Osteoblast (primary cell): Measurements from ENCODE around the gene RCAN1. TPM values are rescaled to one million over a fixed set of nuclear protein-coding genes. Genes with fewer than 3 reads are reported as not detected.

Experiments
- DNase-seq: peaks from one replicate; pipeline ENCODE4 v3.0.0; 2011; ENCODE audit warnings: low spot score, mixed read lengths; ENCODE audit not compliant: insufficient read length; ENCODE audit errors: missing footprints
- H2AFZ ChIP-seq: 2 replicates; pipeline ENCODE4 v1.6.0; 2011; ENCODE audit warnings: mild to moderate bottlenecking, low read length
- H3K27ac ChIP-seq: 2 replicates; pipeline ENCODE4 v1.5.1; 2011; ENCODE audit warnings: mild to moderate bottlenecking, low read depth, low read length, moderate library complexity
- H3K27me3 ChIP-seq: 2 replicates; pipeline ENCODE4 v1.6.0; 2012; ENCODE audit warnings: mild to moderate bottlenecking, control low read depth, inconsistent platforms, low read length, moderate library complexity; ENCODE audit not compliant: insufficient read depth
- H3K36me3 ChIP-seq: 2 replicates; pipeline ENCODE4 v1.5.1; 2011; ENCODE audit warnings: mild to moderate bottlenecking, low read length, control low read depth, moderate library complexity; ENCODE audit not compliant: insufficient read depth
- H3K4me1 ChIP-seq: 2 replicates; pipeline ENCODE4 v1.5.1; 2011; ENCODE audit warnings: mild to moderate bottlenecking, low read length, control low read depth, moderate library complexity; ENCODE audit not compliant: insufficient read depth
- H3K4me2 ChIP-seq: 2 replicates; pipeline ENCODE4 v1.6.0; 2011; ENCODE audit warnings: mild to moderate bottlenecking, low read length; ENCODE audit not compliant: insufficient read depth
- H3K4me3 ChIP-seq: fragments of 200-600 bp; sonication (generic); 3 replicates; pipeline ENCODE4 v1.5.1; 2012; ENCODE audit warnings: mild to moderate bottlenecking, low read length, inconsistent platforms; ENCODE audit not compliant: insufficient read depth
- H3K79me2 ChIP-seq: 2 replicates; pipeline ENCODE4 v1.6.0; 2012; ENCODE audit warnings: mild to moderate bottlenecking, low read length, control low read depth, inconsistent platforms; ENCODE audit not compliant: insufficient read depth
- H3K9me3 ChIP-seq: 2 replicates; pipeline ENCODE4 v1.5.1; 2011; ENCODE audit warnings: low read depth, low read length, control low read depth
- H4K20me1 ChIP-seq: 2 replicates; pipeline ENCODE4 v1.6.0; 2012; ENCODE audit warnings: mild to moderate bottlenecking, low read length, control low read depth; ENCODE audit not compliant: insufficient read depth
- total RNA-seq: library from RNA; depleted of rRNA; stranded (reverse); fragments of >200 nt; gene quantifications from 2 replicates; pipeline ENCODE4 v1.2.3, GENCODE V29; 2012
- TF ChIP-seq, protein P1 (sequence below): IDR thresholded peaks from 2 replicates; pipeline ENCODE4 v1.5.1; 2011; ENCODE audit warnings: mild to moderate bottlenecking, low read depth, low read length, moderate library complexity; ENCODE audit errors: extremely low read depth

Gene RCAN1
- total RNA-seq, 1 donor = 103 TPM

DNA sequence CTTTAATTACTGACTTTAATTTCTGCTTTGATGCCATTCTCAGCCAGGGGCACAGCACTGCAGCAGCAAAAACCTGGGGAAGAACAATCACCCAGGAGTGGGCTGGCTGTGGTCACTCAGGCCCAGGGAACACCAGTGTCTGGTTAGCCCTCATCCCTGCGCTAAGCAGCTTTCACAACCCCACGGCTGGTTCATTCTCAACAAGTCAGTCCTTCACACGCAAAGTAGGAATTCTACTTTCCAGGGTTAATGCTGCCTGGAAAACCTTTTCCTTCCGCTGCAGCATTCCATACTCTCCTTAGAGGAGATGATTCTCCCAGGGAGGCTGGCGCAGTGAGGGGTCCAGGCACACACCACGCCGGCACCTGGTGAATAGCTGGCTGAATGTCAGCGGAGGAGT, 78.6 kb downstream of the RCAN1 start:
- Histone ChIP-seq H4K20me1 (no peaks in the 10 kb centered on the region), H3K4me2 (no peak overlapping the region), H3K4me3 (no peak overlapping the region), H3K27me3 (no peaks in the 10 kb centered on the region), H3K4me1 (peaks cover 30% of the 10 kb centered on the region), H3K9me3 (no peaks in the 10 kb centered on the region), H3K27ac (no peak overlapping the region), H2AFZ (no peak overlapping the region), H3K79me2 (no peaks in the 10 kb centered on the region), H3K36me3 (no peaks in the 10 kb centered on the region)
- no peak for DNase-seq
- TF ChIP-seq, protein P1, sequence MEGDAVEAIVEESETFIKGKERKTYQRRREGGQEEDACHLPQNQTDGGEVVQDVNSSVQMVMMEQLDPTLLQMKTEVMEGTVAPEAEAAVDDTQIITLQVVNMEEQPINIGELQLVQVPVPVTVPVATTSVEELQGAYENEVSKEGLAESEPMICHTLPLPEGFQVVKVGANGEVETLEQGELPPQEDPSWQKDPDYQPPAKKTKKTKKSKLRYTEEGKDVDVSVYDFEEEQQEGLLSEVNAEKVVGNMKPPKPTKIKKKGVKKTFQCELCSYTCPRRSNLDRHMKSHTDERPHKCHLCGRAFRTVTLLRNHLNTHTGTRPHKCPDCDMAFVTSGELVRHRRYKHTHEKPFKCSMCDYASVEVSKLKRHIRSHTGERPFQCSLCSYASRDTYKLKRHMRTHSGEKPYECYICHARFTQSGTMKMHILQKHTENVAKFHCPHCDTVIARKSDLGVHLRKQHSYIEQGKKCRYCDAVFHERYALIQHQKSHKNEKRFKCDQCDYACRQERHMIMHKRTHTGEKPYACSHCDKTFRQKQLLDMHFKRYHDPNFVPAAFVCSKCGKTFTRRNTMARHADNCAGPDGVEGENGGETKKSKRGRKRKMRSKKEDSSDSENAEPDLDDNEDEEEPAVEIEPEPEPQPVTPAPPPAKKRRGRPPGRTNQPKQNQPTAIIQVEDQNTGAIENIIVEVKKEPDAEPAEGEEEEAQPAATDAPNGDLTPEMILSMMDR = no peak

DNA sequence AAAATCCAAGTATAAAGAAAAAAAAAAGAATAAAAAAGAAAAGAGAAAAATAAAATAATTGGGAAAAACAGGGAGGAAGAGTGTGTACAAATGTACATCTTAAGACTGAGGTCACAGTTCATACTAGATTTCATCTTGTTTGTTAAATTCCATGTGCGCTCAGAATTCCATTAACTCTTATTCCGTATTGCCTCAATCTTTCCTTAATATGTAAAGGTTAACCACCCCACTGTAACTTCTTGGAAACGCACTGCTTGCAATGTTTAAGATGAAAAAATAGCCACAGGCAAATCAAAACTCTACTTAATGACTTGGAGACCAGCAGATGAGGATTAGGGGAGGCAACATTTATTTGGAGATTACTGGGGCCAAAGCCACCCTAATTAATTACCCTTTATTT, 79.0 kb downstream of the RCAN1 start:
- H4K20me1 ChIP-seq = no peaks in the 10 kb centered on the region
- no peak overlapping the region for H3K27ac ChIP-seq
- H3K36me3 ChIP-seq = no peaks in the 10 kb centered on the region
- TF ChIP-seq, protein P1 = no peak
- H3K4me1 ChIP-seq = peaks cover 32% of the 10 kb centered on the region
- H2AFZ ChIP-seq = no peak overlapping the region
- no peaks in the 10 kb centered on the region for H3K27me3 ChIP-seq
- H3K4me3 ChIP-seq = no peak overlapping the region
- DNase-seq = no peak
- no peaks in the 10 kb centered on the region for H3K79me2 ChIP-seq
- H3K9me3 ChIP-seq = no peaks in the 10 kb centered on the region
- no peak overlapping the region for H3K4me2 ChIP-seq

DNA sequence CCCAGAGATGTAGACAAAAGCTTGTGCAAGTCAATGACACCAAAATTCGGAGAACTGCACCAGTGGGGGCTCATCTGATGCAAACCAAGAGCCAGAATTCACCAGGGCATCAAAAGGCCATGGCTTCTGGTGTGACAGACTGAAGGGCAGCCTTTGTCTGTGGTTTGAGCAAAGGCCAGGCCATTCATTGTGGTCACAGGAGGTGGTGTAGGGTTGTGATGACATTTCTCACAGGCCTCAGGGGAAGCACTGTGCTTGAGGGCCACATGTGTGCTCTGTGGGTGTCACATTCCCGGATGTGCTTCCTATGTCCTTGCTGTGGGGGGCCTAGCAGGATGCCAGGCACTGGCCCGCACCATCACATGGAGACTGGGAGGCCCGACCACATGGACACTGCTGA, 80.4 kb downstream of the RCAN1 start:
- H3K27ac ChIP-seq = peak overlapping the region; percentile 7
- peak; percentile 15 for DNase-seq
- no peak overlapping the region for H3K4me2 ChIP-seq
- H2AFZ ChIP-seq = no peak overlapping the region
- peaks cover 42% of the 10 kb centered on the region for H3K4me1 ChIP-seq
- no peaks in the 10 kb centered on the region for H3K79me2 ChIP-seq
- H3K36me3 ChIP-seq = no peaks in the 10 kb centered on the region
- no peaks in the 10 kb centered on the region for H3K27me3 ChIP-seq
- no peaks in the 10 kb centered on the region for H4K20me1 ChIP-seq
- TF ChIP-seq, protein P1 = no peak
- no peak overlapping the region for H3K4me3 ChIP-seq
- H3K9me3 ChIP-seq = no peaks in the 10 kb centered on the region

DNA sequence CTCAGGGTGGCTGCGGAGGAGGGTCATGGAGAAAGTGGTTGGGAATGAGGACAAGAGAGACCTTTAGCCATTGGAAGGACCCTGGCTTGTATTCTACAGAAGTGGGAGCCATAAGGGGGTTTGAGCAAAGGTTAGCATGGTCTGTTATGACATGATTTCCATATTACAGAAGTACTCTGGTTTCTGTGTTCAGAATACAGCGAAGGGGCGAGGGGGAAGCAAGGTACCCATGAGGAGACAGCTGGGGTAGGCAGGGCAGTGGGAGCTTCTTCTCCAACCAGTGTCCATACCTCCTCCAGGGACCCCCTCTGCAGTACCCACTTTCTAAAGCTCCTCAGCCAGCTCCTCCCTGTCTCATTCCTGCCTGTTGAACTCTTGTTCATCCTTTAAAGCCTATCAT, 81.0 kb downstream of the RCAN1 start:
- Histone ChIP-seq H3K79me2 (no peaks in the 10 kb centered on the region), H3K4me3 (no peak overlapping the region), H3K9me3 (no peaks in the 10 kb centered on the region), H3K36me3 (no peaks in the 10 kb centered on the region), H3K4me1 (peaks cover 42% of the 10 kb centered on the region), H4K20me1 (no peaks in the 10 kb centered on the region), H2AFZ (no peak overlapping the region), H3K27ac (no peak overlapping the region), H3K27me3 (no peaks in the 10 kb centered on the region), H3K4me2 (no peak overlapping the region)
- DNase-seq = no peak
- TF ChIP-seq, protein P1 = no peak
